Measurements from ENCODE around the gene HOMER1. TPM values are rescaled to one million over a fixed set of nuclear protein-coding genes. Genes with fewer than 3 reads are reported as not detected.

The HOMER1 gene
- total and polyA plus RNA-seq, 9 of the 15 experiments (the other 6 are each of a cell fraction or from before 2014, with no cell fraction given), result 6.3 to 39.9 (median 9.9) TPM

DNA sequence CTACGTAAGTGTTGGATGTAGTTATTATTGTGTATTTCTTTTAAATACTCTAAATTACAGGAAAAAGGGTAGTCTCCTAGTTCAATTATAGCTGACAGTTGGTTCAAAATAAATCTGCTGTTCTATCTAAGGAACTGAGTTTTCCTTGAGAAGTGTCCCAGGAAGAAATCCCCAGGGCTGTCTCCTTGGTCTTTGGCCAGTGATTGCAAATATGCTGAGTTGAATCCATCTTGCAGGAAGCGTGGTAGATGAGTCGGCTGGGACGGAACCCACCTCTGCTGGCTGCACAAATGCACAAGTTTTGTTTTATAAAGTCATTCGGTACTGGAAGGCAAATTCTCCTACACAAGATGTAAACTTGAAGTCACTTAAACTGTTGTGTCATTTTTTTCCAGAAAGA is 30.2 kb upstream of the HOMER1 start (continued):
- TF ChIP-seq PHF21A (IDR thresholded peaks at IDR 0.05; ENCODE audit: borderline replicate concordance, low read depth), result no peak
- no peak for TF ChIP-seq PRDM10 (IDR thresholded peaks at IDR 0.05; ENCODE audit: partially characterized antibody)
- no peak for TF ChIP-seq COPS2 (conservative IDR thresholded peaks at IDR 0.05)
- TF ChIP-seq GABPA (tag; conservative IDR thresholded peaks at IDR 0.05; ENCODE audit: low read depth), result no peak
- no peak for TF ChIP-seq STAG1 (CRISPR knock-in tag; IDR thresholded peaks at IDR 0.05; ENCODE audit: borderline replicate concordance)
- TF ChIP-seq, protein P1, sequence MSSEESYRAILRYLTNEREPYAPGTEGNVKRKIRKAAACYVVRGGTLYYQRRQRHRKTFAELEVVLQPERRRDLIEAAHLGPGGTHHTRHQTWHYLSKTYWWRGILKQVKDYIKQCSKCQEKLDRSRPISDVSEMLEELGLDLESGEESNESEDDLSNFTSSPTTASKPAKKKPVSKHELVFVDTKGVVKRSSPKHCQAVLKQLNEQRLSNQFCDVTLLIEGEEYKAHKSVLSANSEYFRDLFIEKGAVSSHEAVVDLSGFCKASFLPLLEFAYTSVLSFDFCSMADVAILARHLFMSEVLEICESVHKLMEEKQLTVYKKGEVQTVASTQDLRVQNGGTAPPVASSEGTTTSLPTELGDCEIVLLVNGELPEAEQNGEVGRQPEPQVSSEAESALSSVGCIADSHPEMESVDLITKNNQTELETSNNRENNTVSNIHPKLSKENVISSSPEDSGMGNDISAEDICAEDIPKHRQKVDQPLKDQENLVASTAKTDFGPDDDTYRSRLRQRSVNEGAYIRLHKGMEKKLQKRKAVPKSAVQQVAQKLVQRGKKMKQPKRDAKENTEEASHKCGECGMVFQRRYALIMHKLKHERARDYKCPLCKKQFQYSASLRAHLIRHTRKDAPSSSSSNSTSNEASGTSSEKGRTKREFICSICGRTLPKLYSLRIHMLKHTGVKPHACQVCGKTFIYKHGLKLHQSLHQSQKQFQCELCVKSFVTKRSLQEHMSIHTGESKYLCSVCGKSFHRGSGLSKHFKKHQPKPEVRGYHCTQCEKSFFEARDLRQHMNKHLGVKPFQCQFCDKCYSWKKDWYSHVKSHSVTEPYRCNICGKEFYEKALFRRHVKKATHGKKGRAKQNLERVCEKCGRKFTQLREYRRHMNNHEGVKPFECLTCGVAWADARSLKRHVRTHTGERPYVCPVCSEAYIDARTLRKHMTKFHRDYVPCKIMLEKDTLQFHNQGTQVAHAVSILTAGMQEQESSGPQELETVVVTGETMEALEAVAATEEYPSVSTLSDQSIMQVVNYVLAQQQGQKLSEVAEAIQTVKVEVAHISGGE (CRISPR knock-in tag; IDR thresholded peaks at IDR 0.05), result no peak
